ENCODE data around the gene LILRA2.

The LILRA2 gene

GRCh38 chr19:54606230-54606629, 32.6 kb downstream of the LILRA2 start:
- no peak overlapping the region for H3K27ac Mint-ChIP-seq
- H3K27me3 Mint-ChIP-seq (ENCODE audit: low read depth) = no peaks in the 10 kb centered on the region
- TF ChIP-seq CTCF (IDR thresholded peaks at IDR 0.05; ENCODE audit: unreplicated experiment in 3 of 3) = no peak
- peaks cover 67% of the 10 kb centered on the region for H3K9me3 Mint-ChIP-seq
- H3K4me3 Mint-ChIP-seq = no peak overlapping the region
- no peaks in the 10 kb centered on the region for H3K36me3 Mint-ChIP-seq (ENCODE audit: low read depth)
- no peaks in the 10 kb centered on the region for H3K4me1 Mint-ChIP-seq

GRCh38 chr19:54606891-54607784, 33.5 kb downstream of the LILRA2 start:
- no peak overlapping the region for H3K27ac Mint-ChIP-seq
- H3K9me3 Mint-ChIP-seq = peaks cover 67% of the 10 kb centered on the region
- H3K27me3 Mint-ChIP-seq (ENCODE audit: low read depth) = no peaks in the 10 kb centered on the region
- no peak for TF ChIP-seq CTCF (IDR thresholded peaks at IDR 0.05; ENCODE audit: unreplicated experiment in 3 of 3)
- no peaks in the 10 kb centered on the region for H3K4me1 Mint-ChIP-seq
- H3K4me3 Mint-ChIP-seq = no peak overlapping the region
- H3K36me3 Mint-ChIP-seq (ENCODE audit: low read depth) = no peaks in the 10 kb centered on the region

- Mint-ChIP-seq H3K9me3 (peaks cover 62% of the 10 kb centered on the region), H3K27me3 (ENCODE audit: low read depth) (no peaks in the 10 kb centered on the region), H3K4me3 (no peak overlapping the region), H3K4me1 (no peaks in the 10 kb centered on the region), H3K36me3 (ENCODE audit: low read depth) (no peaks in the 10 kb centered on the region), H3K27ac (no peak overlapping the region)
- TF ChIP-seq CTCF (IDR thresholded peaks at IDR 0.05; ENCODE audit: unreplicated experiment in 3 of 3) = no peak
Observed at GRCh38 chr19:54607785-54608150, 34.2 kb downstream of the LILRA2 start.

- H3K27ac Mint-ChIP-seq = no peak overlapping the region
Observed at GRCh38 chr19:54608205-54608604, 34.6 kb downstream of the LILRA2 start.

GRCh38 chr19:54608792-54609191, 35.2 kb downstream of the LILRA2 start:
- Mint-ChIP-seq H3K4me1 (no peaks in the 10 kb centered on the region), H3K27me3 (ENCODE audit: low read depth) (no peaks in the 10 kb centered on the region), H3K27ac (no peak overlapping the region), H3K9me3 (peaks cover 61% of the 10 kb centered on the region), H3K36me3 (ENCODE audit: low read depth) (no peaks in the 10 kb centered on the region), H3K4me3 (no peak overlapping the region)
- no peak for TF ChIP-seq CTCF (IDR thresholded peaks at IDR 0.05; ENCODE audit: unreplicated experiment in 3 of 3)

More at GRCh38 chr19:54608205-54608604, 34.6 kb downstream of the LILRA2 start:
- no peaks in the 10 kb centered on the region for H3K36me3 Mint-ChIP-seq (ENCODE audit: low read depth)
- peaks cover 59% of the 10 kb centered on the region for H3K9me3 Mint-ChIP-seq
- H3K4me3 Mint-ChIP-seq = no peak overlapping the region
- no peak for TF ChIP-seq CTCF (IDR thresholded peaks at IDR 0.05; ENCODE audit: unreplicated experiment in 3 of 3)
- H3K27me3 Mint-ChIP-seq (ENCODE audit: low read depth) = no peaks in the 10 kb centered on the region
- no peaks in the 10 kb centered on the region for H3K4me1 Mint-ChIP-seq

- no peaks in the 10 kb centered on the region for H3K27me3 Mint-ChIP-seq (ENCODE audit: low read depth)
- H3K9me3 Mint-ChIP-seq = peaks cover 61% of the 10 kb centered on the region
- H3K27ac Mint-ChIP-seq = no peak overlapping the region
- no peak for TF ChIP-seq CTCF (IDR thresholded peaks at IDR 0.05; ENCODE audit: unreplicated experiment in 3 of 3)
- no peaks in the 10 kb centered on the region for H3K4me1 Mint-ChIP-seq
- no peak overlapping the region for H3K4me3 Mint-ChIP-seq
- H3K36me3 Mint-ChIP-seq (ENCODE audit: low read depth) = no peaks in the 10 kb centered on the region
Observed at GRCh38 chr19:54609356-54609791, 35.8 kb downstream of the LILRA2 start.

Measured in nephron (organoid).